ENCODE data around the gene SLC29A4. TPM values are rescaled to one million over a fixed set of nuclear protein-coding genes. Genes with fewer than 3 reads are reported as not detected.

SLC29A4 gene
- total and polyA plus RNA-seq, 2 of the 4 experiments (the other 2 are of a cell fraction): 2.3 to 7.6 TPM

- Histone ChIP-seq H4K5ac (ENCODE audit: low read depth, low read length) (no peak overlapping the region), H3K4ac (ENCODE audit: low read depth, low read length) (no peak overlapping the region), H3K4me2 (ENCODE audit: low read depth, low read length) (no peak overlapping the region), H3K9me1 (ENCODE audit: insufficient read depth, low read length) (peaks cover 5% of the 10 kb centered on the region; the same call in 1 of the 2 replicates), H2BK5ac (ENCODE audit: low read depth, low read length, poor library complexity, severe bottlenecking) (no peak overlapping the region), H3K9me3 (ENCODE audit: control insufficient read depth, insufficient read depth, low read length) (no peaks in the 10 kb centered on the region), H3K79me1 (ENCODE audit: low read depth in 1 of 2, low read length in 2 of 2) (peaks cover 20 to 46% of the 10 kb centered on the region in 2 experiments), H4K8ac (ENCODE audit: low read depth in 2 of 2, low read length in 2 of 2) (no peak overlapping the region), H3K4me3 (ENCODE audit: insufficient read depth, low read depth, low read length) (no peak overlapping the region), H3K4me1 (ENCODE audit: control insufficient read depth, insufficient read depth, low read length) (peaks cover 3% of the 10 kb centered on the region; the same call in 1 of the 2 replicates), H3K27ac (ENCODE audit: insufficient read depth, low read length) (no peak overlapping the region), H3K23ac (ENCODE audit: low read depth, low read length) (no peak overlapping the region), H3K14ac (replicated peaks; ENCODE audit: low read depth, low read length) (no peak overlapping the region), H2AFZ (replicated peaks; ENCODE audit: low read length, poor library complexity) (no peak overlapping the region), H2BK15ac (ENCODE audit: low read depth, low read length) (no peak overlapping the region), H3K18ac (ENCODE audit: low read depth, low read length) (no peak overlapping the region), H3K27me3 (ENCODE audit: control insufficient read depth, insufficient read depth, low read length) (no peaks in the 10 kb centered on the region), H2BK20ac (ENCODE audit: low read depth, low read length) (no peak overlapping the region), H2BK120ac (ENCODE audit: low read depth, low read length) (no peak overlapping the region), H4K20me1 (ENCODE audit: insufficient read depth, low read length) (peaks cover 25% of the 10 kb centered on the region), H2AK9ac (replicated peaks; ENCODE audit: low read depth, low read length, poor library complexity) (no peak overlapping the region), H4K91ac (ENCODE audit: insufficient read depth, low read depth, low read length) (no peak overlapping the region), H3K56ac (ENCODE audit: extremely low read depth, insufficient read depth, low read length) (no peak overlapping the region), H3K9ac (ENCODE audit: low read depth, low read length) (no peak overlapping the region), H2AK5ac (ENCODE audit: low read depth, low read length) (no peak overlapping the region), H3K36me3 (ENCODE audit: control insufficient read depth, insufficient read depth, low read length) (peaks cover 59% of the 10 kb centered on the region)
- TF ChIP-seq RAD21 (IDR thresholded peaks at IDR 0.05; ENCODE audit: low read length) (no peak), ELK1 (IDR thresholded peaks at IDR 0.05; ENCODE audit: borderline replicate concordance, low read depth, low read length) (no peak), BHLHE40 (IDR thresholded peaks at IDR 0.05; ENCODE audit: low read depth, low read length) (no peak), RCOR1 (IDR thresholded peaks at IDR 0.05; ENCODE audit: insufficient replicate concordance, low read length) (no peak), MAZ (IDR thresholded peaks at IDR 0.05; ENCODE audit: borderline replicate concordance, low read depth, low read length) (no peak), CEBPB (IDR thresholded peaks at IDR 0.05; ENCODE audit: low read depth, low read length) (no peak), SMC3 (IDR thresholded peaks at IDR 0.05; ENCODE audit: low read depth, low read length) (no peak), MAFK (IDR thresholded peaks at IDR 0.05; ENCODE audit: low read depth, low read length) (no peak)
- intact Hi-C loops (cut with micrococcal nuclease): no loop called here
- CTCF ChIA-PET: no interaction called here
- POLR2A ChIA-PET (ENCODE audit: unreplicated experiment): interaction anchor here (0.6 kb wide), 1 partner anchor 123 kb away, joined by 3 read pairs; no protein-coding TSS in a partner anchor
- ATAC-seq (ENCODE audit: low read depth): no peak
- no CpG with 5 or more reads among the region's 3 CpGs for WGBS, 2 experiments (ENCODE audit: extremely low coverage in 2 of 2, insufficient read length in 1 of 2)
- in situ Hi-C loops (cut with MboI; ENCODE audit: low sequenced_read_pairs): no loop called here
- dilution Hi-C loops (cut with HindIII; ENCODE audit: low sequenced_read_pairs, unreplicated experiment): no loop called here
- no TSS peak for BruUV-seq (replicated peaks)
- no peak for DNase-seq
Observed at GRCh38 chr7:5330288-5330687, 47.5 kb downstream of the SLC29A4 start.
